ENCODE measurements around the gene TCF4. TPM values are rescaled to one million over a fixed set of nuclear protein-coding genes. Genes with fewer than 3 reads are reported as not detected.
A peak's percentile ranks its signal among the peaks of the same experiment; 100 is the strongest.

TCF4 gene
- total RNA-seq, 1 donor from 2014 or later = 536 TPM

DNA sequence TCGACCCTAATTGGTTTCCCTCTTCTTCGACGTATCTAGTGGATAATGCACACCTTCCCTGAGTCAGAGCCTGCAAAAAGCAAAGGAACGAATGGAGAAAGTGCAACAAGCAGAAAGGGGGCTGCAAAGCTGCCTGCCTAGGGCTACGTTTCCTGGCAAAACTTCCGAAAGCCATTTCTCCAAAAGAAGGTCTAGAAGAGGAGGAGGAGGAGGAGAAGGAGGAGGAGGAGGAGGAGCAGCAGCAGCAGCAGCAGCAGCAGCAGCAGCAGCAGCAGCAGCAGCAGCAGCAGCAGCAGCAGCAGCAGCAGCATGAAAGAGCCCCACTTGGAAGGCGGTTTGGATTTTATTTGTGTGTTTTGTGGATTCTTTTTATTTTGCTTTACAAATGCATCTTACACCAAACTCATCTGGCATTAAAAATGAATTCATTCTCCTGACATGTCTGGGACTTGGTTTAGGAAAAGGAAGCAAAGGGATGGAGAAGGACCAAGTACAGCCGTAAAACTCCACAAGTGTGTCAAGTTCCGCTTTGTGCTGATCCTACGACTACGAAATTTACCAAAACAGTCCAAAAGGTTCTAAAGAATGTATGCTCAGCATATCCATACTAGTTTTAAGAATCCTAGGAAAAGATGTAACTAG is 2.0 kb downstream of the TCF4 start:
- peak; percentile 23 to 39 for DNase-seq (ENCODE audit: low read depth in 2 of 2)

GRCh38 chr18:55585065-55585919 is 2.7 kb downstream of the TCF4 start:
- DNase-seq (ENCODE audit: low read depth in 2 of 2) = peak; percentile 5 to 13

GRCh38 chr18:55584201-55584600 is 3.8 kb downstream of the TCF4 start:
- DNase-seq (ENCODE audit: low read depth in 2 of 2) = no peak

- DNase-seq (ENCODE audit: low read depth in 2 of 2) = no peak
These were observed 5.7 kb downstream of the TCF4 start for GRCh38 chr18:55582325-55582724.

- DNase-seq (ENCODE audit: low read depth in 2 of 2) = no peak
These were observed 8.3 kb downstream of the TCF4 start for GRCh38 chr18:55579501-55580270.

DNA sequence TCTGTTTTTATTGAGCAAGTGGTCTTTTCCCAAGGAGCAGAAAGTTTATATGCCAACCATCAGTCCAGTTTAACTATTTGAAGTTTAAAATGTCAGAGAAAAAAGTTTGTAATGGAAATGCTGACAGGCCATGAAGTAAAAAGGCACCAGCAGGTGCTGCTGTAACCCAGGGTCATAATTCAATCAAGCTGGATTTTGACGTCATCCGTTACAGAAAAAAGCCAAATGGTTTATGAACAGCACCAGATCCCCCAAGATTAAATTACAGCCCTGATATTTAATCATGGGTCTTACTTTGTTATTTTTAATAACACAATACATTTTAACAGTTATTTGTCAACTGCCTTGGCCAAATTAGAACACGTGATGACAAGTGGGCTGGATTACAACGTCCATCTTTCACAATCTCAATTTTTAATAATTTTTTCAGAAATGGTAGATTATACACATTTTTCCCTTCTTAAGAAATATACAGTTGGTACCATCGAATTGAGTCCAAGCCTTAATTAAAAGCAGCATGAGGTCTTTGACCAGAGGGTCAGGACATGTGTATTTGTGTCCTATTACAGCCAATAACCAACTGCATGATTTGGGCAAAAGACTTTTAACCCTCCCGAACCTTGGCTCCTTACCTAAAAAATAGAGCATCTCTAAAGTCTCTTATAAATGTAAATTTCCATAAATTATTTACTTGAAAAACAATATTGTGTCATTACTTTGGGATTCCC is 10.0 kb downstream of the TCF4 start:
- peak in 1 of 2 donors; percentile 17 for DNase-seq (ENCODE audit: low read depth in 2 of 2)

DNA sequence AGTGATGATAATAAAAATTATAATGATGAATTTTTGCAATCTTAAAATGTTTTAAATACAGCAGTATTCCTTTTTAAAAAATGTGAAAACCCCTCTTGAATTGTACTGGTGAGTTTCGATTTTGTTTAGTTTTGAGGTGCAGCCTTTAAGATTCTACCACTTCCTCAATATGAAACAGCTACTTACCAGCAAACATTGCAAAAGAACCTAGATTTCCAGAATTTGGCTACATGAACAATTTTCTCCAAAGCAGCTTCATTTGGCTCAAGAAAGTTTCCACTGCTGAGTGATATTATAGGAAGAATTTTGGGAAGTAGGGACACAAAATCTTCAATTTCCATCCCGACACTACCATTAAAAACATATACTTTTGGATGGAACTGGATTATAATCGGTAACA is 12.0 kb downstream of the TCF4 start:
- no peak for DNase-seq (ENCODE audit: low read depth in 2 of 2)

DNA sequence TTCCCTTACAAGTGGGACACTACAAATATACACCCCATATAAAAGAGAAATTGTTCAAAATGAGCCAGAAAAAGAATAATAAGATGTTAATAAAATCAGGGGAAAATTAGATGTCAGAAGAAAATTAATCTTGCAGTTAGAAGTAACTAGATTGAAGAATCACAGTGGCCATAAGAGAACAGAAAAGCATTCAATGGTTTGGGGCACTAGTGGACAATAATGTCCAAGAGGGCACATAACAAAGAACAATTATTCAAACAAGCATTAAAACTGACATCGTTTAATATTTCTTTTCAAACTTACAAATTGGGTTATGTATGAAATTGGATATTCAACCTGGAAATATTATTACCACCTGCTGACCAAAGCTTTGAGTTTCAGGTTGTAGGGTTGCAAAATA is 12.9 kb downstream of the TCF4 start:
- no peak for DNase-seq (ENCODE audit: low read depth in 2 of 2)

GRCh38 chr18:55573386-55573785 is 14.6 kb downstream of the TCF4 start:
- DNase-seq (ENCODE audit: low read depth in 2 of 2) = no peak

DNA sequence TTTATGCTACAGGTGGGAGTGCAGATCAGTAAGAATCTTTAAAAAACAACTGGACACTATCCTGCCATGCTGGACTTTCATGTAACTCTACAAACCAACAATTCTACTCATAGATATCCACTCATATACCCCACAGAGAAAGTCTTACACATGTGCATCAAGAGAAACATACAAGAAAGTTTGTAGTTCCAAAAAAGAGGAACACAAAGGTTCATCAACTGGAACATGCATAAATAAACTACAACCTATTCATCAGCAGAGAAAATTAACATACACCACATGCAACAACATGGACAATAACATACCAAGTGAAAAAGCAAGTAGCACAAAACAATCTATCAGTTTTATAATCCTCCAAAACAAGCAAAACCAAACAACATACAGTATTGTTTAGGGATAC is 17.0 kb downstream of the TCF4 start:
- no peak for DNase-seq (ENCODE audit: low read depth in 2 of 2)

DNA sequence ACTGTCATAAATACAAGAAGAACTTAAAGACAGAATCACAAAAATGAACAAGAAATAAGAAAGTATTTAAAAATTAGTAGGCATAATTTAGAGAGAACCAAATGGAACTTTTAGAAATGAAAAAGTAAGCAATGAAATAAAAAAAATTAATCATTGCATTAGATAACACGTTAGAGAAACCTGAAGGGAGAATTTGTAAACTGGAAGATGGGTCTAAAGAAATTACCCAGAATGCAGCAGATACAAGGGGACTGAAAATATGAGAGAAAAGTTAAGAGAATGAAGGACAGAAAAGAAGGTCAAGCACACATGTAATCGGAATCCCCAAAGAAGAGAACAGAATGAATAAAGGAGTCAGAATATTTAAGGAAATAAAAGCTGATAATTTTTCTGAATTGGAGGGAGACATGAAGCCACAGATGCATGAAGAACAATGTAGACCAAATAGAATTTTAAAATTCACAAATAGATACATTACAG is 21.5 kb downstream of the TCF4 start:
- DNase-seq (ENCODE audit: low read depth in 2 of 2) = no peak

DNA sequence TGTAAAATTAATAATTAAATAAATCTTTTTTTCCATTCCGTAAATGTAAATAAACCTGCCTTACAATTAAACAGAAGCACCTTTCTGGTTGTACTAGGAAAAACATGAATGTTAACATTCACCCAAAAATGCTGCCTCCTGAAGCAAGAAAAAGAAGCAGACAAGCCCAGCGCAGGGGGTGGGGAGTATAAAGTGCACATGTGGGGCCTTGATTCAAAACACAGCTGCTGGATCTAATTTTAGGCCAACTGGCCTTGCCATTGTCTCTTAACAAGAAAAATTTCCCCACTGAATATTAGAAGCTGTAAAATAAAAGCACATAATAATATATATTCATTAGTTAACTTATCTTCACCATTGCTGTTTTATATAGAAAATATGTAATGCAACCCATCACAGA is 28.3 kb downstream of the TCF4 start:
- DNase-seq (ENCODE audit: low read depth in 2 of 2) = no peak

GRCh38 chr18:55557211-55557610 is 30.8 kb downstream of the TCF4 start:
- no peak for DNase-seq (ENCODE audit: low read depth in 2 of 2)

DNA sequence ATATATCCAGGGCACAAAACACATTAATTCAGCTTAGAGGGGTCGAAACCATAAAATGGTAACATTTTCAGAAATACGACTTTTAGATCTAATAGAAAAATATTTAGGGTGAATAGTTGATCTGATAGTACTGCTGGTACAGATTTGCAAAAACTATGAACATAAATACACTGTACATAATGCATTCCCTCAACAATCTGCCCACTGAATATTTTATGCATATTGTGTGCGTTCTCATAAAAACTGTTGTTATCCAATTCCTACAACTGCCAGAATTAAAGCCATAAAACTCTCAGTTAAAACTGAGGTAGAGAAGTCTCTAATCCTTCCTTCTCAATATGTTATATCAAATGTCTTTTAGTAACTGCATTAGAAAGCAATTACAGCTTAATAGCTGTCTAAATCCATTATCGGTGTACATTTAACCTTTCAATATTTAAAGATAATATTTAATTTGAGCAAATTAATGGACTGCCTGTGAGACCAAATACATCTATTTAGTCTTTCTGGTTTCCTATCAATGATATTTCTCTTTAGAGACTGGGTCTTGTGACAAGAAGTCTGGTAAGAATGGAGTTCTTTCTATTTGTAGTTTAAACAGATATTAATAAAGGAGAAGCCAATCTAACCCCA is 32.5 kb downstream of the TCF4 start:
- no peak for DNase-seq (ENCODE audit: low read depth in 2 of 2)

- no peak for DNase-seq (ENCODE audit: low read depth in 2 of 2)
These were observed 35.3 kb downstream of the TCF4 start for GRCh38 chr18:55552526-55553189.

DNA sequence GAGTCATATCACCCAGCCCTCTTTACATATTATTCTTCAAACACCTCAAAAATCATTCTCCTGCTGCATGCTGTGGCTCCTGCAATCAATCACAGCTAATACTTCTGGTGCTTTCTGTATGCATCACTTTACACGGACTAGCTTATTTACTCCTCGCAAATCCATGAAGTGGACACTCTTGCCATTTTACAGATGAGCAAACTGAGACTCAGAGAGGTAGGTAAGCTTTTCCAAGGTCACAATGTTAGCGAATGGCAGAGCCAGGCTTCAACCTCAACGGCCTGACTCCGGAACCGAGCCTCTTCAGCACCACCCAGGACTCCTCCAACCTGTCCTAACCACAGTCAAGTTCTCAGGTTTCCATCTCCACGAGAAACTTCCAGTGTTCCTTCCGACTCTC is 36.8 kb downstream of the TCF4 start:
- DNase-seq (ENCODE audit: low read depth in 2 of 2) = no peak

DNA sequence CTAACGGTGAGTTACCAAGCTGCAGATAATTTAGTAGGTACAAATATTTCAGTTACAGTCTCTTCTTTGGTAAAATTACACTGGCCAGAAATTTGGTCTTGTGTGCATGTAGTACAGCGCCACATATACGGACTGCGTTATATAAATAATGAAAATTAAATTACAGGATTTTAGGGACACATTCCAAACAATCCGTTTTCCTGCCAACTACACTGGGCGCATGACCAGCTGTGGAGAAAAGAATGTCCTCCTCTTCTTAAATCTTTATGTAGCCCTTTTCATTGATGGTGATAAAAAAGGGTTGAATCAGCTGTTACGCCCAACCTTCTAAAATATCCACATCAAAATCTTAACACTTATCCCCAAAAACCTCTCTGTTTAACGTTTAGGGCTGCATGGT is 37.5 kb downstream of the TCF4 start:
- no peak for DNase-seq (ENCODE audit: low read depth in 2 of 2)

DNA sequence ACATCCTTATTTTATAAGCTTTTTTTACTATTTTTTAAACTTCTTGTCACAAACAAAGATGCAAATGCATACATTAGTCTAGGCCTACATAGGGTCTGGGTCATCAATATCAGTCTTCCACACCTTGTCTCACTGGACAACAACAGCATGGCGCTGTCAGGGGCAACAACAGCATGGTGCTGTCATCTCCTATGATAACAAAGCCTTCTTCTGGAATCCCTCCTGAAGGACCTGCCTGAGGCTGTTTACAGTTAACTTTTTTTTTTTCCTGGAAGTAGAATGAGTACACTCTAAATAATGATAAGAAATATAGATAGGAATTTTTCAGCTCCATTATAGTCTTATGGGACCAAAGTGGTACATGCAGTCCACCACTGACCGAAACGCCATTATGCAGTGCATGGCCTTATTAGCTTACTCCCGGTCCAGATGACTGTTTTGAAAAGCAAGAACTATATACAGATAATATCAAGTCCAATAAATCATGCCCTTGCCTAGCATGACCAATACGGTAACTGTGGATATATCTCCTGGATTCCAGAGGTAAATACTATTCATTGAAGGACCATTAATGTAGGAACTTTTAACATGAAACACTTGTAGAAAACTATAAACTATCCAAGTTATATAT is 38.4 kb downstream of the TCF4 start:
- no peak for DNase-seq (ENCODE audit: low read depth in 2 of 2)

DNA sequence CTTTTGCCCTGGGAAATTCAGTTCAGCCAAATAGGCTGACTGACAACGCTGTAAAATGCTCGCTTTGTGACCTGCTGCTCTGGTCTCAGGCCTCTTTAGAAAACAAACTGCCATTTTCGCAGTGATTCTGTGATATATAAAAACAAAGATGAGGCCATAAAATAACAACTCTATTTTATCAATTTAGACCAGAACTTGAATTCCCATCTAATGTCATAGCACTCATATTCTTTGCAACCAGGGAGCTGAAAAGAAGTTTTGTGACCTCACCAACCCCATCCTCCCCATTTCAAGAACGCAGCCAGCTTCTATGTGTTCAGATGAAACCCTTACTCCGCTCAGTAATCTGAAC is 40.3 kb downstream of the TCF4 start:
- no peak for DNase-seq (ENCODE audit: low read depth in 2 of 2)
